Testis (tissue), 3 donors: Measurements from ENCODE around the gene PIP5KL1. TPM values are rescaled to one million over a fixed set of nuclear protein-coding genes. Genes with fewer than 3 reads are reported as not detected.

Experiments used
- DNase-seq: peaks from one replicate; pipeline ENCODE4 v3.0.0-alpha.2; 2019
- H3K27ac ChIP-seq, 2 donors: fragments of 200-600 bp; sonication (generic); one replicate each; pipeline ENCODE4 v1.5.1; 2019
- H3K27me3 ChIP-seq: fragments of 200-600 bp; sonication (generic); one replicate; pipeline ENCODE4 v1.5.1; 2019
- H3K36me3 ChIP-seq: fragments of 200-600 bp; sonication (generic); one replicate; pipeline ENCODE4 v1.5.1; 2017; ENCODE audit warnings: low read depth; ENCODE audit errors: missing control alignments
- H3K4me1 ChIP-seq: fragments of 200-600 bp; sonication (generic); one replicate; pipeline ENCODE4 v1.5.1; 2019
- H3K4me3 ChIP-seq, 2 donors: fragments of 200-600 bp; sonication (generic); one replicate each; pipeline ENCODE4 v1.5.1; 2017 to 2019
- H3K9me3 ChIP-seq: fragments of 200-600 bp; sonication (generic); one replicate; pipeline ENCODE4 v1.5.1; 2017
- POLR2A ChIP-seq: fragments of 450-650 bp; IDR thresholded peaks from one replicate; pipeline ENCODE4 v1.6.1; 2017; ENCODE audit warnings: antibody characterized with exemption, mild to moderate bottlenecking, moderate library complexity
- WGBS, 2 donors: methylation state at CpG; one replicate each; pipeline ENCODE4 v1.1.5; 2018; 5-methylcytosine and 5-hydroxymethylcytosine counted together
- intact Hi-C: fragments of 100-400 bp; cut with DNase I; formaldehyde crosslinking; loops from one replicate; pipeline ENCODE4 v1.15.1; 2023; ENCODE audit warnings: low total_unique reads
- polyA plus RNA-seq: library from polyadenylated mRNA; stranded (reverse); fragments of 350-450 nt; fragmentation: Illumina TruSeq; extraction: RNeasy Lipid Tissue Mini Kit (QIAGEN cat#74804); gene quantifications from one replicate; pipeline ENCODE4 v1.2.3, GENCODE V29; 2014; ENCODE audit warnings: low read depth, low replicate concordance; ENCODE audit not compliant: insufficient read depth
- total RNA-seq, 2 donors: library from RNA; depleted of rRNA; stranded (reverse); fragments of >200 nt; gene quantifications; one replicate each; pipeline ENCODE4 v1.2.3, GENCODE V29; 2016
- TF ChIP-seq, protein P1 (sequence below), 3 experiments: fragments of 450-650 bp in 2 of 3; fragments of 200-600 bp in 1 of 3; sonication (generic) in 1 of 3; IDR thresholded peaks; one replicate each; pipeline ENCODE4 v1.5.1; 2016 to 2019; ENCODE audit warnings: antibody characterized with exemption in 3 of 3, mild to moderate bottlenecking in 2 of 3, moderate library complexity in 1 of 3

PIP5KL1 gene
- total and polyA plus RNA-seq, 3 donors from 2014 or later = 3.9 to 10.2 (median 8.4) TPM

DNA sequence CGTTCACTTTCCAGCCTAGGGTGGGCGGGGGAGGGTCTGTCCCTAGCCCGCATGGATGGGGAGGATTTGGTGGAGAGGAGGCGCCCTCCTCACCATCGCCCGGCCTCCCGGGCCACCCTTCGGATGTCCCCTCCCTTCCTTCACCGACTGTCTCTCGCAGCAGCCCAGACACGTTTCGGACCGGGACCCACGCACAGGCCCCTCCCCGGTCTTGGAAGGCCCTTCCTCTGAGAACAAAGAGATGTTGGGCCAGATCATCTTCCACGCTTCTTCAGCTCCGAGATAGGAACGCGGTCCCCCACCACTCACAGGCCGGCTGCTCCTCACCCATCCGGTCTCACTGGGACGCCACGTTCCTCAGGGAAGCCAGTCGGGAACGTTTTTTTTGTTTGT, 7.7 kb upstream of the PIP5KL1 start:
- intact Hi-C loops = no loop called here
- H3K36me3 ChIP-seq = no peaks in the 10 kb centered on the region
- TF ChIP-seq POLR2A = no peak
- TF ChIP-seq, protein P1, sequence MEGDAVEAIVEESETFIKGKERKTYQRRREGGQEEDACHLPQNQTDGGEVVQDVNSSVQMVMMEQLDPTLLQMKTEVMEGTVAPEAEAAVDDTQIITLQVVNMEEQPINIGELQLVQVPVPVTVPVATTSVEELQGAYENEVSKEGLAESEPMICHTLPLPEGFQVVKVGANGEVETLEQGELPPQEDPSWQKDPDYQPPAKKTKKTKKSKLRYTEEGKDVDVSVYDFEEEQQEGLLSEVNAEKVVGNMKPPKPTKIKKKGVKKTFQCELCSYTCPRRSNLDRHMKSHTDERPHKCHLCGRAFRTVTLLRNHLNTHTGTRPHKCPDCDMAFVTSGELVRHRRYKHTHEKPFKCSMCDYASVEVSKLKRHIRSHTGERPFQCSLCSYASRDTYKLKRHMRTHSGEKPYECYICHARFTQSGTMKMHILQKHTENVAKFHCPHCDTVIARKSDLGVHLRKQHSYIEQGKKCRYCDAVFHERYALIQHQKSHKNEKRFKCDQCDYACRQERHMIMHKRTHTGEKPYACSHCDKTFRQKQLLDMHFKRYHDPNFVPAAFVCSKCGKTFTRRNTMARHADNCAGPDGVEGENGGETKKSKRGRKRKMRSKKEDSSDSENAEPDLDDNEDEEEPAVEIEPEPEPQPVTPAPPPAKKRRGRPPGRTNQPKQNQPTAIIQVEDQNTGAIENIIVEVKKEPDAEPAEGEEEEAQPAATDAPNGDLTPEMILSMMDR (IDR thresholded peaks at IDR 0.05) = no peak
- DNase-seq = no peak
- H3K9me3 ChIP-seq = no peaks in the 10 kb centered on the region
- peak overlapping the region; percentile 66 to 76 for H3K4me3 ChIP-seq
- H3K27ac ChIP-seq = peak overlapping the region; percentile 26 to 83
- no peaks in the 10 kb centered on the region for H3K27me3 ChIP-seq
- WGBS, 2 donors = 14 to 23% methylated on average over 24 to 25 of the region's 25 CpGs
- H3K4me1 ChIP-seq = peaks cover 42% of the 10 kb centered on the region

DNA sequence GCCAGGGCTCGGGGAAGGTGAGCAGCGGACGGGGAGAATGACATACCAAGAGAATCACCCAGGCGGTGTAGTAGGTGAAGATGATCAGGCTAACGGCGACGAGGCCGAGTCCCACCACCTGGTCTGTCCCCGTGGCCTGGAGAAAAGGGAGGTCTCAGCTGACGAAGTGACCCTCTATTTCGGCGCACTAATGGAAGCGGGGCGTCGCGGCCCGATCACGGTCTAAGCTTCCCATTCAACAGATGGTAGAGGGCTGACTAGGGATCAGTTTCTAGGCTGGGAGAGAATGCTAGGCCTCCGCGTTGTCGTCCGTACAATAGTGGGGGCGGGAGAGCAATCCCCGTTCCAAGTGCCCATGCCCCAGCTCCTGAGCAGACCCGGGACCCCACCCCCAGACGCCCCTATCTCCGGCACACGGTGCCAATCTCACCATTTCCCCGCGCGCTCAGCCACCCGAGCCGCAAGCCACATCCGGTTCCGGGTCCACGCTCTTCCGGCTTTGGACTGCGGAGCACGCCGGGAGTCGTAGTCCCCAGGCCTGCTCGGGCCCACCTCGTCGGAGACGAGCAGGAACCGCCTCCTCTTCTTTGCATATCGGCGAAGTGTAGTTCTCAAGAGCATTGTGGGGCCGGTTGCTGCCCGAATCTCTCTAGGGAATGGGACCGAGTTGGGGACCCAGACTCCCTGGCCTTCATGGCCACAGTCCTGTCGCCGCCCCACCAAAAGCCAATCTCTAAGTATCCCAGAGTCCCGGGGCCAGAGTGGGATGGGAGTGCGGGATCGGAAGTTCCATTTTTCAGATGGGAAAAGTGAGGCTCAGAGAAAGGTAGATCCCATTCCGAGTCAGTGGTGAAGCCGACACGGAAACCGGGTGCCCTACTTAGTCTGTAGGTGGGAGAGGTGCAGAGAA, 7.1 kb upstream of the PIP5KL1 start, which contains the start of gene DPM2:
TSS of gene DPM2 (minus strand) at position 467 of the 910 bp plus-strand sequence. CDS start at position 433, 34 bp downstream.
- TF ChIP-seq, protein P1 (IDR thresholded peaks at IDR 0.05) = no peak
- TF ChIP-seq POLR2A = no peak
- H3K27me3 ChIP-seq = no peaks in the 10 kb centered on the region
- H3K4me3 ChIP-seq = peak within 1 kb of the TSS; percentile 66 to 76
- intact Hi-C loops = no loop called here
- DNase-seq = peak; percentile 88
- 3 to 4% methylated on average over 19 to 60 of the region's 60 CpGs for WGBS, 2 donors
- H3K4me1 ChIP-seq = peaks cover 40% of the 10 kb centered on the region
- H3K27ac ChIP-seq = peak within 1 kb of the TSS; percentile 26 to 83
- H3K36me3 ChIP-seq = no peaks in the 10 kb centered on the region
- no peaks in the 10 kb centered on the region for H3K9me3 ChIP-seq

DNA sequence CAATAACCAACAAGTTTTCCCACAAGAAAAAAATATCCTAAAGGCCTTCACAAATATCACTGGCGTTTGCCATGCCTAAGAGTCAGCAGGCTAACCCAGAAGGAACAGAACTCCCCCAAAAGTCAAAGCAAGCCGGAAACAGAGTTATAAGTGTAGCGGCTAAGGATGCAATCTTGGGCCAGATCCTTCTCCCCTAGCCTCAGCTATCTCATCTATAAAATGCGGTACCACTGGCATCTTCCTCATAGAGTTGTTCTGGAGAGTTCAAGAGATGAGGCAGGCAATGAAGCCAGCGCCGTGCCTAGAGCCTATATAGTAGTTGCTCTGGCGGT, 6.4 kb upstream of the PIP5KL1 start:
- peak overlapping the region; percentile 66 to 76 for H3K4me3 ChIP-seq
- H3K27me3 ChIP-seq = no peaks in the 10 kb centered on the region
- intact Hi-C loops = no loop called here
- no peaks in the 10 kb centered on the region for H3K9me3 ChIP-seq
- no peak overlapping the region for H3K27ac ChIP-seq
- TF ChIP-seq, protein P1 (IDR thresholded peaks at IDR 0.05) = no peak
- TF ChIP-seq POLR2A = no peak
- WGBS, 2 donors = 5 to 6% methylated on average over 7 of the region's 7 CpGs
- peaks cover 34% of the 10 kb centered on the region for H3K4me1 ChIP-seq
- no peaks in the 10 kb centered on the region for H3K36me3 ChIP-seq
- no peak for DNase-seq

DNA sequence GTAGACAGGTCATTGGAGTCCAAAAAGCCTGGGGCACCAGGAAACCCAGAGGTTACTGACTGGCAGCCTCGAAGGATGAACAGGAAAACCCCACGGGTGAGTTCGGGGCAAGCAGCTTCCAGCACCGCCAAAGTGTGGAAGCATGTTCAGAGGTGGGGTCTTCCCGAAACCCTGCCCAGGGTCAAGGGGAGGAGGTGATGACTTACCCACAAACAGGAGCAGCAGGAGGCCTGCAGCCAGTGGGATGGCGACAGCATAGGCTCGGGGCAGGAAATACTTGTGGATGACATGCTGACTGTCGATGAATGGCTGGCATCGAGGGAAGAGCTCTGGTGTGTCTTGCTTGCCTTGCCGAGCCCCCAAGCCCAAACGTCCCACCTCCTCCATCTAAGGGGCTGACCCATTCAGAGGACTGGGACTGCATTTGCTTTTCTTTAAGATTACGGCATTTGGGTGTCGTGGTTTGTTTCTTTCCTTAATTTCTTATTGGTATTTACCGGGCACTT, 5.8 kb upstream of the PIP5KL1 start:
- no peaks in the 10 kb centered on the region for H3K9me3 ChIP-seq
- H3K4me3 ChIP-seq = no peak overlapping the region
- no peak for DNase-seq
- 73 to 83% methylated on average over 14 of the region's 14 CpGs for WGBS, 2 donors
- H3K4me1 ChIP-seq = peaks cover 28% of the 10 kb centered on the region
- no peaks in the 10 kb centered on the region for H3K27me3 ChIP-seq
- no peak overlapping the region for H3K27ac ChIP-seq
- intact Hi-C loops = no loop called here
- no peak for TF ChIP-seq POLR2A
- TF ChIP-seq, protein P1 (IDR thresholded peaks at IDR 0.05) = no peak
- no peaks in the 10 kb centered on the region for H3K36me3 ChIP-seq
